Measurements from ENCODE around the gene SYNPR. TPM values are rescaled to one million over a fixed set of nuclear protein-coding genes. Genes with fewer than 3 reads are reported as not detected.

The SYNPR gene
- total RNA-seq, 1 donor from 2014 or later = not detected

- intact Hi-C loops (cut with DNase I) = no loop called here
- Histone ChIP-seq H3K27ac (no peak overlapping the region), H3K27me3 (ENCODE audit: low read depth) (no peaks in the 10 kb centered on the region), H3K9me3 (no peaks in the 10 kb centered on the region), H3K4me1 (no peaks in the 10 kb centered on the region), H3K36me3 (no peaks in the 10 kb centered on the region), H3K4me3 (no peak overlapping the region)
- DNase-seq (no peak), ATAC-seq (no peak)
- TF ChIP-seq, protein P1, sequence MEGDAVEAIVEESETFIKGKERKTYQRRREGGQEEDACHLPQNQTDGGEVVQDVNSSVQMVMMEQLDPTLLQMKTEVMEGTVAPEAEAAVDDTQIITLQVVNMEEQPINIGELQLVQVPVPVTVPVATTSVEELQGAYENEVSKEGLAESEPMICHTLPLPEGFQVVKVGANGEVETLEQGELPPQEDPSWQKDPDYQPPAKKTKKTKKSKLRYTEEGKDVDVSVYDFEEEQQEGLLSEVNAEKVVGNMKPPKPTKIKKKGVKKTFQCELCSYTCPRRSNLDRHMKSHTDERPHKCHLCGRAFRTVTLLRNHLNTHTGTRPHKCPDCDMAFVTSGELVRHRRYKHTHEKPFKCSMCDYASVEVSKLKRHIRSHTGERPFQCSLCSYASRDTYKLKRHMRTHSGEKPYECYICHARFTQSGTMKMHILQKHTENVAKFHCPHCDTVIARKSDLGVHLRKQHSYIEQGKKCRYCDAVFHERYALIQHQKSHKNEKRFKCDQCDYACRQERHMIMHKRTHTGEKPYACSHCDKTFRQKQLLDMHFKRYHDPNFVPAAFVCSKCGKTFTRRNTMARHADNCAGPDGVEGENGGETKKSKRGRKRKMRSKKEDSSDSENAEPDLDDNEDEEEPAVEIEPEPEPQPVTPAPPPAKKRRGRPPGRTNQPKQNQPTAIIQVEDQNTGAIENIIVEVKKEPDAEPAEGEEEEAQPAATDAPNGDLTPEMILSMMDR (IDR thresholded peaks at IDR 0.05) = no peak
These were observed 37.7 kb upstream of the SYNPR start for GRCh38 chr3:63240381-63240902.

DNA sequence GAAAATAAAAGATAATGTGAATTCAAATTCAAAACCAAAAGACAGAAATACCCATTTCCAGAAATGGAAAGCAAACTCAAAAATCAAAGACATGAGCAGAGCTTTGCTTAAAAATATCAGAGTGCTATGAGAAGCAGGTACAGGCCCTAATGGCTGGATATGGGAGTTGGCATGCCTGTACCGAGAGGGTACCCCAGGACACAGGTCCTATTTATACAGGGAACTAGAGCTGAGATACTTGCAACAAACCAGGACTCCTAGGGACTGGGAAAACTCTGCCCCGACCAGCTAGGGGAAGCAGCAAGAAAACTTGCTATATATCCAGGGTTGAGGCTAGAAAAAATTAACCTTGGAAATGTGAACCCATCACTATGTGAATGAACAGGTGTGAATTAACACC is 36.0 kb upstream of the SYNPR start:
- ATAC-seq = no peak
- Histone ChIP-seq H3K9me3 (no peaks in the 10 kb centered on the region), H3K27ac (no peak overlapping the region), H3K4me3 (no peak overlapping the region), H3K36me3 (no peaks in the 10 kb centered on the region), H3K27me3 (ENCODE audit: low read depth) (no peaks in the 10 kb centered on the region), H3K4me1 (no peaks in the 10 kb centered on the region)
- intact Hi-C loops (cut with DNase I) = no loop called here
- TF ChIP-seq, protein P1 (IDR thresholded peaks at IDR 0.05) = no peak
- no peak for DNase-seq

- no peak for ATAC-seq
These were observed 33.6 kb upstream of the SYNPR start for GRCh38 chr3:63244486-63244885.

DNA sequence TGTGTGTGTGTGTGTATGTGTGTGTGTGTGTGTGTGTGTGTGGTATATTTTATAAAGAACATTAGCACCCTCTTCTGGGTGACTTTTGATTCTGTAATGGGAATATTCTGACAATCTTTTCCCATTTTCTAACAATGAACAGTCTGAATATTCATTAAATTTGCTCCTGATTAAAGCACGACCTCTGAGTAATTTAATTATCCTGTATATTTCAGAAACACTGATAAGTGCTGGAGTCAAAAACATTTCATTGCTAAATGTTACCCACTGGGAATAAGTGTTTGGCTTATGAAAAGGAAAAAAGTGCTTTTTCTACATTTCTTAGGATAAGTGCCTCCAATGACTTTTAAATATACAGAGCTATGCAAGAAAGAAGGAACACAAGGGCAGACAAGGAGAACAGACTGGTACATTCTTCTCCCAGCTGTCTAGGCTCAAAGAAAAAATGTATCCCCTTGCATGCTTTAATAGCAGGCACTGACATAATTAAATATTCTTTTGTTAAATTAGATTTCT is 32.3 kb upstream of the SYNPR start:
- no peak for DNase-seq
- no peaks in the 10 kb centered on the region for H3K36me3 ChIP-seq
- TF ChIP-seq, protein P1 (IDR thresholded peaks at IDR 0.05) = no peak

More at GRCh38 chr3:63244486-63244885, 33.6 kb upstream of the SYNPR start:
- Histone ChIP-seq H3K27me3 (ENCODE audit: low read depth) (no peaks in the 10 kb centered on the region), H3K36me3 (no peaks in the 10 kb centered on the region), H3K27ac (no peak overlapping the region), H3K4me1 (no peaks in the 10 kb centered on the region), H3K4me3 (no peak overlapping the region), H3K9me3 (no peaks in the 10 kb centered on the region)
- DNase-seq = no peak
- intact Hi-C loops (cut with DNase I) = no loop called here
- TF ChIP-seq, protein P1 (IDR thresholded peaks at IDR 0.05) = no peak

DNA sequence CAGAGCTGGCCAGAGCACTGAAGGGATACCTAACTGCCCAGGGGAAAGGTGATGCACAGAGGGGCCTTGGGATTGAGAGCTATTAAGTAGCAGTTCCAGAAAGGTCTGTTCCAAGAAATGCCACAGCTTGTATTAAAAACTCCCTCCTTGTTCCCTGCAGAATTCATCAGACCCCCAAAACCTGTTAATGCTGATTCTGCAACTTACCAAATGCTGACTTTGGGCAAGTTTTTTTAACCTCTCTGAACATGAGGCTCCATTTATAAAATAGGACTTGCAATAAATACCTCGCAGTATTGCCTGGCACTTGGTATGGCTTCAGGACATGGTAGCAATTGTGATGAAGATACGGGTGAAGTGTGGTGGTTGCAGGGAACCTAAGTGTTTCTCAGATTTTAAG is 30.1 kb upstream of the SYNPR start:
- DNase-seq (no peak), ATAC-seq (no peak)
- no peaks in the 10 kb centered on the region for H3K27me3 ChIP-seq (ENCODE audit: low read depth)
- no peak overlapping the region for H3K27ac ChIP-seq
- intact Hi-C loops (cut with DNase I) = no loop called here
- no peaks in the 10 kb centered on the region for H3K9me3 ChIP-seq
- H3K36me3 ChIP-seq = no peaks in the 10 kb centered on the region
- no peaks in the 10 kb centered on the region for H3K4me1 ChIP-seq
- TF ChIP-seq, protein P1 (IDR thresholded peaks at IDR 0.05) = no peak
- H3K4me3 ChIP-seq = no peak overlapping the region

More for the DNA sequence above, 32.3 kb upstream of the SYNPR start:
- intact Hi-C loops (cut with DNase I) = no loop called here
- no peak for ATAC-seq
- no peaks in the 10 kb centered on the region for H3K27me3 ChIP-seq (ENCODE audit: low read depth)
- H3K4me1 ChIP-seq = no peaks in the 10 kb centered on the region
- no peak overlapping the region for H3K4me3 ChIP-seq
- H3K27ac ChIP-seq = no peak overlapping the region
- no peaks in the 10 kb centered on the region for H3K9me3 ChIP-seq

Measured in lower lobe of right lung (tissue), 2 donors.